ENCODE measurements around the gene PARK7.

DNA sequence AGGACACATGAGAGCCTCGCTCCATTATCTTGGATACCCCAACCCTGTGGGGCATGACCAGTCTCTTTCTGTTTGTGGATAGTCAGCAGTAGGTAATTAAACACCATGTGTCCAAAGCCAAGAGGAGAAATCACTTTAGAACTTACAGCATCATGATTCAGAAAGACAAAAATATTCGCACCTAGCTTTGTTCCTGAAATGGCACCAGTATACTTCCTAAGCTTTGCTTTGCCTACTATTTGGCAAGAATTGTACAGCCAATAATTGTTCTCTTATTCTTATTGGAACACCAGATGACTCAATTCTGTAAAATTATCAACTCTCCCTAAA, 45.0 kb upstream of the PARK7 start:
- TF ChIP-seq POLR2A (IDR thresholded peaks at IDR 0.05; ENCODE audit: low read depth, low read length) (no peak), POLR2AphosphoS5 (IDR thresholded peaks at IDR 0.05; ENCODE audit: low read depth, low read length) (no peak)
